Ovary (tissue), 9 donors: ENCODE measurements around the gene AGR2. TPM values are rescaled to one million over a fixed set of nuclear protein-coding genes. Genes with fewer than 3 reads are reported as not detected.

ENCODE experiments used
- DNase-seq, 5 donors: peaks; one replicate each; pipeline ENCODE4 v3.0.0-alpha.2; 2019 to 2020
- H3K27ac ChIP-seq, 2 donors: fragments of 200-600 bp; one replicate each; pipeline versions ENCODE4 v1.5.1 to v1.8.0; 2019 to 2022
- H3K27me3 ChIP-seq: fragments of 200-600 bp; one replicate; pipeline ENCODE4 v1.8.0; 2022
- H3K36me3 ChIP-seq: fragments of 200-600 bp; sonication (generic); one replicate; pipeline ENCODE4 v1.5.1; 2019
- H3K4me1 ChIP-seq: one replicate; pipeline ENCODE4 v1.8.1; 2013; ENCODE audit warnings: mild to moderate bottlenecking, moderate library complexity; ENCODE audit not compliant: insufficient read depth
- H3K4me3 ChIP-seq: fragments of 200-600 bp; sonication (generic); one replicate; pipeline ENCODE4 v1.5.1; 2017
- H3K9me3 ChIP-seq, 2 donors: fragments of 200-600 bp in 1 of 2; sonication (generic) in 1 of 2; one replicate each; pipeline versions ENCODE4 v1.5.1 to v1.8.1; 2013 to 2019; ENCODE audit warnings: mild to moderate bottlenecking in 1 of 2, moderate library complexity in 1 of 2
- EP300 ChIP-seq: sonication (generic); formaldehyde crosslinking; IDR thresholded peaks from one replicate; pipeline ENCODE4 v1.6.1; 2017; ENCODE audit warnings: antibody characterized with exemption
- POLR2A ChIP-seq: fragments of 450-650 bp; IDR thresholded peaks from one replicate; pipeline ENCODE4 v1.6.1; 2017; ENCODE audit warnings: antibody characterized with exemption, mild to moderate bottlenecking, moderate library complexity
- WGBS, 3 donors: extraction: QIAGEN DNeasy Blood & Tissue Kit in 1 of 3; methylation state at CpG; one replicate each; pipeline versions ENCODE4 v1.1.5 to v1.1.7; 2013 to 2017; 5-methylcytosine and 5-hydroxymethylcytosine counted together
- intact Hi-C, 4 donors: fragments of 100-400 bp; cut with DNase I; formaldehyde crosslinking; loops; one replicate each; pipeline versions ENCODE4 v1.11.0 to v1.15.1; 2022 to 2023
- polyA plus RNA-seq, 2 donors: library from polyadenylated mRNA; stranded (reverse); fragments of 200-250 nt in 1 of 2; fragments of 350-450 nt in 1 of 2; fragmentation: Illumina TruSeq in 1 of 2; extraction: RNeasy Lipid Tissue Mini Kit (QIAGEN cat#74804) in 1 of 2; gene quantifications; one replicate each; pipeline ENCODE4 v1.2.3, GENCODE V29; 2013 to 2014
- total RNA-seq, 7 donors: library from RNA; depleted of rRNA in 2 of 7; stranded (reverse); fragments of >200 nt in 2 of 7; fragmentation: NEBNext Ultra II Directional in 3 of 7; extraction: Animal tissue kit (Norgen Biotek cat#: 25700) in 3 of 7; gene quantifications; one replicate each; pipeline versions ENCODE4 v1.1.0 to v1.2.4, GENCODE V29; 2016 to 2023
- TF ChIP-seq, protein P1 (sequence below), 3 donors: fragments of 450-650 bp in 2 of 3; fragments of 200-600 bp in 1 of 3; IDR thresholded peaks; one replicate each; pipeline versions ENCODE4 v1.5.1 to v1.8.0; 2016 to 2022; ENCODE audit warnings: antibody characterized with exemption in 3 of 3, mild to moderate bottlenecking in 1 of 3
- donor health status: DM: no; HTN: no; CAD: no; lungs with moderate emphysema.
- donor health status: DM: no; HTN: no; CAD: no.
- donor health status: Bipolar disorder and iron deficiency.
- donor health status: DM: yes; HTN: yes; CAD: no.
- donor health status: DM: no; HTN: no; CAD: no.
- donor health status: DM: yes; HTN: yes; CAD: no.

The AGR2 gene
- total and polyA plus RNA-seq, 9 donors = 0.07 to 64.3 (median 3.1) TPM; not detected in 3

DNA sequence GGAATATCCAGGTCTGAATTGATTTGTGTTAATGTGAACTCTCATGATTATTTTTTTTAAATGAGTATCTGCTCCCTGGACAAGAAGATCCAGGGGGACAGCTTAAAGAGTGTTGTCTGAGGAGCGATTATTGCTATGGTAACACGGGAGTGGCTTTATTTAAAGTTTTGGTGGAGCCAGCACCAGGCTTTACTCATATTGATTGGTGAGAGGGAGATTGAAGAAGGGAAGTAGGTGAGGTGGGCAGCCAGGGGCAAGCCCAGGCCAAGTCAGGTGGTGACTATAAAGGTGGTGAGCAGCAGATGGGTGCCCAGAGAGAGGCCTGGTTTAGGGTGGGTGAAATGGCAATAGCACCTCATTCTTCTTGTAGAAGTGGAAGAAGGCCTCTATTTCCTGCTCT, 10.2 kb upstream of the AGR2 start:
- DNase-seq = no peak
- no peak overlapping the region for H3K4me3 ChIP-seq
- no peaks in the 10 kb centered on the region for H3K9me3 ChIP-seq
- no peaks in the 10 kb centered on the region for H3K36me3 ChIP-seq
- TF ChIP-seq POLR2A (no peak), EP300 (no peak)
- TF ChIP-seq, protein P1, sequence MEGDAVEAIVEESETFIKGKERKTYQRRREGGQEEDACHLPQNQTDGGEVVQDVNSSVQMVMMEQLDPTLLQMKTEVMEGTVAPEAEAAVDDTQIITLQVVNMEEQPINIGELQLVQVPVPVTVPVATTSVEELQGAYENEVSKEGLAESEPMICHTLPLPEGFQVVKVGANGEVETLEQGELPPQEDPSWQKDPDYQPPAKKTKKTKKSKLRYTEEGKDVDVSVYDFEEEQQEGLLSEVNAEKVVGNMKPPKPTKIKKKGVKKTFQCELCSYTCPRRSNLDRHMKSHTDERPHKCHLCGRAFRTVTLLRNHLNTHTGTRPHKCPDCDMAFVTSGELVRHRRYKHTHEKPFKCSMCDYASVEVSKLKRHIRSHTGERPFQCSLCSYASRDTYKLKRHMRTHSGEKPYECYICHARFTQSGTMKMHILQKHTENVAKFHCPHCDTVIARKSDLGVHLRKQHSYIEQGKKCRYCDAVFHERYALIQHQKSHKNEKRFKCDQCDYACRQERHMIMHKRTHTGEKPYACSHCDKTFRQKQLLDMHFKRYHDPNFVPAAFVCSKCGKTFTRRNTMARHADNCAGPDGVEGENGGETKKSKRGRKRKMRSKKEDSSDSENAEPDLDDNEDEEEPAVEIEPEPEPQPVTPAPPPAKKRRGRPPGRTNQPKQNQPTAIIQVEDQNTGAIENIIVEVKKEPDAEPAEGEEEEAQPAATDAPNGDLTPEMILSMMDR (IDR thresholded peaks at IDR 0.05) = no peak
- no peak overlapping the region for H3K27ac ChIP-seq
- no peaks in the 10 kb centered on the region for H3K27me3 ChIP-seq
- no peaks in the 10 kb centered on the region for H3K4me1 ChIP-seq
- intact Hi-C loops = no loop called here
- 94 to 97% (median 95%) methylated on average over 2 of the region's 2 CpGs for WGBS, 3 donors

DNA sequence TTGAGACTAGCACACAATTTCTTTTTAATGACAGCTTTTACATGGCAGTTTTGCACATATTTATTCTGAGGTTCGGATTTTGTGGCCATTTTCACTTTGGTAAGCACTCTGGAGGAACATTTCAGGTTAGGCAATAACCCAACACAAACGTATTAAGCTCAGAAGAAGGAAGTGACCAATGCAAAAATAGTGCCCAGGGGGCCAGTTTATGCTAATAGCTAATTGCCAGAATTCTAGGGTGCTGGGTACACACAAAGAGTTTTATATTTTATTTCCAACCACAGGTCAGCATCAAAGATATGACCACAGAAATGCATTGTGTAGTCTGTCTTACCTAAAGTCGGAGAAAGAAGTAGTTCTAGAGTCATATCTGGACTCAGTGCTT, 8.4 kb upstream of the AGR2 start:
- no peaks in the 10 kb centered on the region for H3K4me1 ChIP-seq
- TF ChIP-seq EP300 (no peak), POLR2A (no peak)
- TF ChIP-seq, protein P1 (IDR thresholded peaks at IDR 0.05) = no peak
- no peaks in the 10 kb centered on the region for H3K36me3 ChIP-seq
- H3K9me3 ChIP-seq = no peaks in the 10 kb centered on the region
- 71 to 79% (median 75%) methylated on average over 3 of the region's 3 CpGs for WGBS, 3 donors
- no peak for DNase-seq
- no peak overlapping the region for H3K4me3 ChIP-seq
- H3K27ac ChIP-seq = no peak overlapping the region
- H3K27me3 ChIP-seq = no peaks in the 10 kb centered on the region
- intact Hi-C loops = no loop called here

DNA sequence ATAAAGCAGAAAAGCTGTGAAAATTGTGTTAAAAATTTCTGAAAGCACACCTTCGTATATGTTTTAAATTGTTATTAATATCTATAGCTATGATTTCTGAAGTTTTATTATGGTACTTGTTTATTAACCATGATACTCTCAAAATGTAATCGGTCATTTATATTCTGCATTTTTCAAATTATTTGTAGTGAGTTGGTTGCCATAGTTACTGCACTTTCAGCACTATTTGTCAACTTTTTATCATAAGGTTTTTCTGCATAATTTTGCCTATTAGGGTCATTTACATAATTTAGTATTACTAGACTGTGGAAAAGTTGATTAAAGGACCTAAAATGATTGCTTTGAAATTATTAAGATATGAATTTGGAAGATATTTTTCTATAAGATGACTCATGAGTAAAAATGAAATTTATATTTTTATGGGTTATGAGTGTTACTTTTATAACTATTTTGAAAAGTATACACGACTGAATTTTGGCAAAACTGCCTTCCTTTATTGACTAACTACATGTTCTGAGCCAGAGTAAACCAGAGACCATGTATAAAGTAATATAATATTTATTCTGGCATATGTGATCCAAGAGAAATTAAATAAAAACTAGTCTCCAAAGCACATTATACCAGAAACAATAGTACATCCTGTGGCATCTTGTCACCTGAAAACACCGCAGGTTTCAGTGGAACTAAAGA, 7.9 kb upstream of the AGR2 start:
- intact Hi-C loops = no loop called here
- Histone ChIP-seq H3K4me3 (no peak overlapping the region), H3K27ac (no peak overlapping the region), H3K4me1 (no peaks in the 10 kb centered on the region), H3K36me3 (no peaks in the 10 kb centered on the region), H3K9me3 (no peaks in the 10 kb centered on the region), H3K27me3 (no peaks in the 10 kb centered on the region)
- TF ChIP-seq, protein P1 (IDR thresholded peaks at IDR 0.05) = no peak
- no peak for DNase-seq
- WGBS, 3 donors = 77 to 81% (median 80%) methylated on average over 4 of the region's 4 CpGs

DNA sequence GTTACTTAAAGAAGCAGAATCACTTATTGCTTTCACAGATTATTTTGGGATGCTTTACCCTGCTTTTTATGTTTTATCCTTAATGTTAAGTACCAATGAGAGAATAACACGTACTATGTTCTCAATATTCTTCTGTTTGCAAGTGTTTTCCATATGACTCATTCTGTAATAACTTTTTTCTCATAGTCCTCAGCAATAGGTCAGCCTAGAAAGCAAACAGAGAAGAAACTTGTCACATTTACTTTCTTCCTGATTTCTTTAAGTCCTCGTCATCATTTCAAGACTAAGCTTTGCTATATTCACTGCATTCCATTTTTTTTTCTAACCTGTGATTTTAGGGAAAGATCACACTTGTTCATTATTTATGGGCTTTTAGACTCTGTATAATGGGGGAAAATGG, 6.8 kb upstream of the AGR2 start:
- Histone ChIP-seq H3K4me3 (no peak overlapping the region), H3K36me3 (no peaks in the 10 kb centered on the region), H3K27ac (no peak overlapping the region), H3K27me3 (no peaks in the 10 kb centered on the region), H3K9me3 (no peaks in the 10 kb centered on the region), H3K4me1 (no peaks in the 10 kb centered on the region)
- no peak for TF ChIP-seq EP300
- no peak for TF ChIP-seq POLR2A
- TF ChIP-seq, protein P1 (IDR thresholded peaks at IDR 0.05) = no peak
- 72 to 78% (median 76%) methylated on average over 2 of the region's 2 CpGs for WGBS, 3 donors
- intact Hi-C loops = no loop called here
- no peak for DNase-seq
